Measurements from ENCODE around the gene DR1. TPM values are rescaled to one million over a fixed set of nuclear protein-coding genes. Genes with fewer than 3 reads are reported as not detected.

Gene DR1
- total RNA-seq, 1 experiment from 2014 or later = 77.2 TPM

- Histone ChIP-seq H3K27me3 (replicated peaks; ENCODE audit: insufficient read depth, low read depth, low read length, poor library complexity) (no peaks in the 10 kb centered on the region), H3K4me3 (ENCODE audit: low read depth, low read length, poor library complexity, severe bottlenecking) (peak overlapping the region; percentile 84), H3K27ac (ENCODE audit: low read depth, low read length, poor library complexity, severe bottlenecking) (peak overlapping the region; percentile 98), H3K36me3 (ENCODE audit: insufficient read depth, low read length, poor library complexity, severe bottlenecking) (no peaks in the 10 kb centered on the region), H3K4me1 (ENCODE audit: insufficient read depth, low read length, poor library complexity, severe bottlenecking) (peaks cover 37% of the 10 kb centered on the region), H3K9me3 (ENCODE audit: low read depth, low read length, poor library complexity, severe bottlenecking) (no peaks in the 10 kb centered on the region)
- ChIA-PET CTCF (no interaction called here), POLR2A (ENCODE audit: low non-redundant PET) (no interaction called here)
- peak; percentile 11 for DNase-seq (ENCODE audit: low spot score)
- no TSS peak for BruUV-seq (replicated peaks)
- no peak for TF ChIP-seq CTCF (conservative IDR thresholded peaks at IDR 0.05; ENCODE audit: low read depth, low read length)
- no peak for TF ChIP-seq EZH2 (IDR thresholded peaks at IDR 0.05; ENCODE audit: borderline replicate concordance, low read depth, low read length, poor library complexity, severe bottlenecking)
- intact Hi-C loops (cut with micrococcal nuclease; ENCODE audit: unreplicated experiment) = no loop called here
These were observed 1.7 kb downstream of the DR1 start for GRCh38 chr1:93347334-93347899.

DNA sequence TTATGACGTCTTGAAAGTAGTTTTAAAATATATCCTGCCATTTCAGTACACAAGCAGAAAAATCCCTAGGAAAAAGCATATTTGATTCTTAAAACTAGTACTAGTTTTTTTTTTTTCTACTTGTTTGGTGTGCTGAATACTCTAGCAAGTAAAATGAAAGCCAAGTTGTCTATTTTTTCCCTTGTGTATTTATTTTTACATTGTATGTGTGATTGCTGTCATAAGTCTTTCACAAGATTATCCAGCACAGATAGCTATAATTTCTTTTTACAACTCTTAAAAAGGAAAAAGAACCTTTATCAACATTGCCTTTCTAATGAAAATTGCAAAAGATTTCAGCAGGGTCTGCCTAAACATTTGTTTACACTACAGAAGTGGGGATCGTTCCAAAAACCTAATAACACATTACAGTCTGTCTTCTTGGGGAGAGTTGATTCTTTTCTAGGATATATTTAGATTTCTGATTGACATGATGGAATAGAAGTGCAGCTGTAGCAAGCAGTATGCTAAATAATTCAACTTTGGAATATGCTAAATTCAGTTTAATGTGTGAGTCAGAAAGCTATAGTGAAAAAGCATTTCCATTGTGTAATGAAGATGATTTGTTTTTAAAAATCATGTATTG, 2.5 kb downstream of the DR1 start:
- peak overlapping the region; percentile 47 for H3K27ac ChIP-seq (ENCODE audit: low read depth, low read length, poor library complexity, severe bottlenecking)
- H3K4me1 ChIP-seq (ENCODE audit: insufficient read depth, low read length, poor library complexity, severe bottlenecking) = peaks cover 45% of the 10 kb centered on the region
- H3K36me3 ChIP-seq (ENCODE audit: insufficient read depth, low read length, poor library complexity, severe bottlenecking) = no peaks in the 10 kb centered on the region
- intact Hi-C loops (cut with micrococcal nuclease; ENCODE audit: unreplicated experiment) = no loop called here
- H3K27me3 ChIP-seq (replicated peaks; ENCODE audit: insufficient read depth, low read depth, low read length, poor library complexity) = no peaks in the 10 kb centered on the region
- H3K9me3 ChIP-seq (ENCODE audit: low read depth, low read length, poor library complexity, severe bottlenecking) = no peaks in the 10 kb centered on the region
- no peak for DNase-seq (ENCODE audit: low spot score)
- peak overlapping the region; percentile 84 for H3K4me3 ChIP-seq (ENCODE audit: low read depth, low read length, poor library complexity, severe bottlenecking)
- ChIA-PET CTCF (no interaction called here), POLR2A (ENCODE audit: low non-redundant PET) (no interaction called here)
- BruUV-seq (replicated peaks) = no TSS peak
- TF ChIP-seq CTCF (conservative IDR thresholded peaks at IDR 0.05; ENCODE audit: low read depth, low read length) (no peak), EZH2 (IDR thresholded peaks at IDR 0.05; ENCODE audit: borderline replicate concordance, low read depth, low read length, poor library complexity, severe bottlenecking) (no peak)

- H3K27me3 ChIP-seq (replicated peaks; ENCODE audit: insufficient read depth, low read depth, low read length, poor library complexity) = no peaks in the 10 kb centered on the region
- no peak for DNase-seq (ENCODE audit: low spot score)
- no TSS peak for BruUV-seq (replicated peaks)
- intact Hi-C loops (cut with micrococcal nuclease; ENCODE audit: unreplicated experiment) = no loop called here
- H3K27ac ChIP-seq (ENCODE audit: low read depth, low read length, poor library complexity, severe bottlenecking) = peak overlapping the region; percentile 1
- ChIA-PET CTCF (no interaction called here), POLR2A (ENCODE audit: low non-redundant PET) (no interaction called here)
- H3K9me3 ChIP-seq (ENCODE audit: low read depth, low read length, poor library complexity, severe bottlenecking) = no peaks in the 10 kb centered on the region
- peaks cover 11% of the 10 kb centered on the region for H3K36me3 ChIP-seq (ENCODE audit: insufficient read depth, low read length, poor library complexity, severe bottlenecking)
- H3K4me1 ChIP-seq (ENCODE audit: insufficient read depth, low read length, poor library complexity, severe bottlenecking) = peaks cover 56% of the 10 kb centered on the region
- no peak for TF ChIP-seq EZH2 (IDR thresholded peaks at IDR 0.05; ENCODE audit: borderline replicate concordance, low read depth, low read length, poor library complexity, severe bottlenecking)
- TF ChIP-seq CTCF (conservative IDR thresholded peaks at IDR 0.05; ENCODE audit: low read depth, low read length) = no peak
- H3K4me3 ChIP-seq (ENCODE audit: low read depth, low read length, poor library complexity, severe bottlenecking) = peak overlapping the region; percentile 84
These were observed 3.8 kb downstream of the DR1 start for GRCh38 chr1:93349231-93350135.

Data from A673 (cell line).